ENCODE measurements around the gene GNG3.

- TF ChIP-seq, protein P1, sequence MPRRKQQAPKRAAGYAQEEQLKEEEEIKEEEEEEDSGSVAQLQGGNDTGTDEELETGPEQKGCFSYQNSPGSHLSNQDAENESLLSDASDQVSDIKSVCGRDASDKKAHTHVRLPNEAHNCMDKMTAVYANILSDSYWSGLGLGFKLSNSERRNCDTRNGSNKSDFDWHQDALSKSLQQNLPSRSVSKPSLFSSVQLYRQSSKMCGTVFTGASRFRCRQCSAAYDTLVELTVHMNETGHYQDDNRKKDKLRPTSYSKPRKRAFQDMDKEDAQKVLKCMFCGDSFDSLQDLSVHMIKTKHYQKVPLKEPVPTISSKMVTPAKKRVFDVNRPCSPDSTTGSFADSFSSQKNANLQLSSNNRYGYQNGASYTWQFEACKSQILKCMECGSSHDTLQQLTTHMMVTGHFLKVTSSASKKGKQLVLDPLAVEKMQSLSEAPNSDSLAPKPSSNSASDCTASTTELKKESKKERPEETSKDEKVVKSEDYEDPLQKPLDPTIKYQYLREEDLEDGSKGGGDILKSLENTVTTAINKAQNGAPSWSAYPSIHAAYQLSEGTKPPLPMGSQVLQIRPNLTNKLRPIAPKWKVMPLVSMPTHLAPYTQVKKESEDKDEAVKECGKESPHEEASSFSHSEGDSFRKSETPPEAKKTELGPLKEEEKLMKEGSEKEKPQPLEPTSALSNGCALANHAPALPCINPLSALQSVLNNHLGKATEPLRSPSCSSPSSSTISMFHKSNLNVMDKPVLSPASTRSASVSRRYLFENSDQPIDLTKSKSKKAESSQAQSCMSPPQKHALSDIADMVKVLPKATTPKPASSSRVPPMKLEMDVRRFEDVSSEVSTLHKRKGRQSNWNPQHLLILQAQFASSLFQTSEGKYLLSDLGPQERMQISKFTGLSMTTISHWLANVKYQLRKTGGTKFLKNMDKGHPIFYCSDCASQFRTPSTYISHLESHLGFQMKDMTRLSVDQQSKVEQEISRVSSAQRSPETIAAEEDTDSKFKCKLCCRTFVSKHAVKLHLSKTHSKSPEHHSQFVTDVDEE (CRISPR knock-in tag; IDR thresholded peaks at IDR 0.05) = no peak
- TF ChIP-seq ZFP30 (CRISPR knock-in tag; IDR thresholded peaks at IDR 0.05) (no peak), SNAI2 (CRISPR knock-in tag; IDR thresholded peaks at IDR 0.05) (no peak), PATZ1 (CRISPR knock-in tag; IDR thresholded peaks at IDR 0.05; ENCODE audit: borderline replicate concordance) (no peak), BACH2 (CRISPR knock-in tag; IDR thresholded peaks at IDR 0.05; ENCODE audit: borderline replicate concordance) (no peak), POU6F1 (CRISPR knock-in tag; IDR thresholded peaks at IDR 0.05; ENCODE audit: borderline replicate concordance, low read depth) (no peak), RARB (CRISPR knock-in tag; IDR thresholded peaks at IDR 0.05) (no peak), ESRRG (CRISPR knock-in tag; IDR thresholded peaks at IDR 0.05) (no peak), GLIS3 (CRISPR knock-in tag; IDR thresholded peaks at IDR 0.05) (no peak), ZNF70 (CRISPR knock-in tag; IDR thresholded peaks at IDR 0.05) (no peak), CSDC2 (CRISPR knock-in tag; IDR thresholded peaks at IDR 0.05) (no peak)
- TF ChIP-seq, protein P2, sequence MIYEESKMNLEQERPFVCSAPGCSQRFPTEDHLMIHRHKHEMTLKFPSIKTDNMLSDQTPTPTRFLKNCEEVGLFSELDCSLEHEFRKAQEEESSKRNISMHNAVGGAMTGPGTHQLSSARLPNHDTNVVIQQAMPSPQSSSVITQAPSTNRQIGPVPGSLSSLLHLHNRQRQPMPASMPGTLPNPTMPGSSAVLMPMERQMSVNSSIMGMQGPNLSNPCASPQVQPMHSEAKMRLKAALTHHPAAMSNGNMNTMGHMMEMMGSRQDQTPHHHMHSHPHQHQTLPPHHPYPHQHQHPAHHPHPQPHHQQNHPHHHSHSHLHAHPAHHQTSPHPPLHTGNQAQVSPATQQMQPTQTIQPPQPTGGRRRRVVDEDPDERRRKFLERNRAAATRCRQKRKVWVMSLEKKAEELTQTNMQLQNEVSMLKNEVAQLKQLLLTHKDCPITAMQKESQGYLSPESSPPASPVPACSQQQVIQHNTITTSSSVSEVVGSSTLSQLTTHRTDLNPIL (CRISPR knock-in tag; IDR thresholded peaks at IDR 0.05; ENCODE audit: low read depth) = no peak
These were observed 40.0 kb upstream of the GNG3 start for GRCh38 chr11:62667460-62667859.

Measured in SK-N-SH treated with all-trans-retinoic acid at 6 μM for 48 hours (cell line).